Neural cell (in vitro differentiated cells): Measurements from ENCODE around the gene HACL1.

ENCODE experiments used
- CTCF ChIP-seq: fragments of 450-650 bp; IDR thresholded peaks from 2 replicates; pipeline ENCODE4 v1.5.1; 2014; ENCODE audit warnings: antibody characterized with exemption, mild to moderate bottlenecking, moderate library complexity; ENCODE audit not compliant: poor library complexity, severe bottlenecking
- EP300 ChIP-seq: fragments of 450-650 bp; conservative IDR thresholded peaks from 2 replicates; pipeline ENCODE4 v1.6.1; 2014; ENCODE audit warnings: antibody characterized with exemption, mild to moderate bottlenecking, moderate library complexity; ENCODE audit not compliant: poor library complexity, severe bottlenecking
- EZH2 ChIP-seq: fragments of 200-600, 300-800 bp; shearing (Covaris generic), sonication (generic); IDR thresholded peaks from 2 replicates; pipeline ENCODE4 v1.6.1; 2014; ENCODE audit warnings: antibody characterized with exemption, low read length, borderline replicate concordance, mild to moderate bottlenecking; ENCODE audit not compliant: insufficient read depth, poor library complexity, severe bottlenecking
- MXI1 ChIP-seq: fragments of 450-650 bp; conservative IDR thresholded peaks from 2 replicates; pipeline ENCODE4 v1.6.1; 2014; ENCODE audit warnings: antibody characterized with exemption, mild to moderate bottlenecking; ENCODE audit not compliant: poor library complexity, severe bottlenecking
- POLR2AphosphoS5 ChIP-seq: IDR thresholded peaks from 2 replicates; pipeline ENCODE4 v1.6.1; 2012
- RAD21 ChIP-seq: fragments of 450-650 bp; conservative IDR thresholded peaks from 2 replicates; pipeline ENCODE4 v1.6.1; 2014; ENCODE audit warnings: antibody characterized with exemption, mild to moderate bottlenecking, moderate library complexity

GRCh38 chr3:15581471-15582394 lies 19.6 kb downstream of the HACL1 start:
- TF ChIP-seq CTCF: no peak
- no peak for TF ChIP-seq EZH2
- no peak for TF ChIP-seq MXI1
- TF ChIP-seq EP300: no peak
- TF ChIP-seq RAD21: no peak
- no peak for TF ChIP-seq POLR2AphosphoS5
